Measurements from ENCODE around the gene KSR2.

The KSR2 gene

DNA sequence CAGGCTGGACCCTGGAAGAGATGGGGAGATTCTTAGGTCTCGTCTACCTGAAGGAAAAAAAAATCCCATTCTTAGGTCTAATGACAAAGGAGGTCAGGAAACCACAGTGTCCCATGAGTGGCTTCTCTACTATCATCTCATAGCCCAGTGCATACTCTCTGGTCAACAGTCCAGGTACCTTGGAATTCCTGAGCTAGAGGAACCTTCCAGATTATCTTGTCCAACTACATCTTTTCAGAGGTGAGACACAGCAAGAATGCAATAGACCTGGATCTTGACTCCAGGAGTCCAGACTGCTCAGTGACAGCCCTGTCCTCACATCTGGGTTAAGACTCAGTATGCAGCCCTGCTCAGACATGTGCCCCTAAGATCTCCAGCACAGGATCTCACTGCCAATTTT lies 429.9 kb downstream of the KSR2 start:
- DNase-seq (ENCODE audit: extremely low read depth, low read depth) = no peak
- TF ChIP-seq, protein P1, sequence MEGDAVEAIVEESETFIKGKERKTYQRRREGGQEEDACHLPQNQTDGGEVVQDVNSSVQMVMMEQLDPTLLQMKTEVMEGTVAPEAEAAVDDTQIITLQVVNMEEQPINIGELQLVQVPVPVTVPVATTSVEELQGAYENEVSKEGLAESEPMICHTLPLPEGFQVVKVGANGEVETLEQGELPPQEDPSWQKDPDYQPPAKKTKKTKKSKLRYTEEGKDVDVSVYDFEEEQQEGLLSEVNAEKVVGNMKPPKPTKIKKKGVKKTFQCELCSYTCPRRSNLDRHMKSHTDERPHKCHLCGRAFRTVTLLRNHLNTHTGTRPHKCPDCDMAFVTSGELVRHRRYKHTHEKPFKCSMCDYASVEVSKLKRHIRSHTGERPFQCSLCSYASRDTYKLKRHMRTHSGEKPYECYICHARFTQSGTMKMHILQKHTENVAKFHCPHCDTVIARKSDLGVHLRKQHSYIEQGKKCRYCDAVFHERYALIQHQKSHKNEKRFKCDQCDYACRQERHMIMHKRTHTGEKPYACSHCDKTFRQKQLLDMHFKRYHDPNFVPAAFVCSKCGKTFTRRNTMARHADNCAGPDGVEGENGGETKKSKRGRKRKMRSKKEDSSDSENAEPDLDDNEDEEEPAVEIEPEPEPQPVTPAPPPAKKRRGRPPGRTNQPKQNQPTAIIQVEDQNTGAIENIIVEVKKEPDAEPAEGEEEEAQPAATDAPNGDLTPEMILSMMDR (IDR thresholded peaks at IDR 0.05; ENCODE audit: low read depth, low read length, missing control alignments) = no peak
- H3K4me3 ChIP-seq (replicated peaks; ENCODE audit: low read depth, low read length) = no peak overlapping the region

DNA sequence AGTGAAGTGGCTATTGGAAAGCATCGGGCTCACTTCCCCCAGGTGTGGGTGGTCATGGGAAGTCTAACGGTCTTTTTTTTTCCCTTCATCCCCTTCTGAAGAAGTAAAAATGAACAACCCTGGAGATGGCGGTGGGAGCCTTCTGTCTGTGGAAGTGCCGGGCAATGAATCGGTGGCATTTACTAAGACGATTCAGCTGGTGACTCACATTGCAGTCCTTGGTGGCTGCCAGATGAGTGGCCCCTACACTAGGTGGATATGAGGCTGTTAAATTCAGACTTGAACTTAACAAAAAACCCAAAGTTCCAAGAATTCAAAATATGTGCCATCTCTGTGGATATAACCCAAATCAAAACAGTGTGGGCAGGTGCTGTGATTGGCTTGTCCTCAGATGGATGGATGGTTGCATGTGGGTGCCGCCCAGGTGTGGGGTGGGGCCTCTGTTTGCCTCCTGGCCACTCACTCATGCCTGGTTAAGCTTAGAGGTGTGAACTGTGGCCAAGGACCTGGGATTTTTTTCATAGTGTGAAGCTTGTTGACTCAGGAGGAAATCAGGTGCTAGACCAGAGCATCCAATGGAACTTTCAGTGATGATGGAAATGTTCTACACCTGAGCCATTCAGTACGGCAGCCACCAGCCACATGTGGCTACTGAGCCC lies 430.6 kb downstream of the KSR2 start:
- TF ChIP-seq, protein P1 (IDR thresholded peaks at IDR 0.05; ENCODE audit: low read depth, low read length, missing control alignments) = no peak
- no peak overlapping the region for H3K4me3 ChIP-seq (replicated peaks; ENCODE audit: low read depth, low read length)
- DNase-seq (ENCODE audit: extremely low read depth, low read depth) = no peak

- no peak for DNase-seq (ENCODE audit: extremely low read depth, low read depth)
- H3K4me3 ChIP-seq (replicated peaks; ENCODE audit: low read depth, low read length) = no peak overlapping the region
Measured at GRCh38 chr12:117533687-117534086, 435.1 kb downstream of the KSR2 start.

GRCh38 chr12:117530796-117531195 lies 438.0 kb downstream of the KSR2 start:
- TF ChIP-seq, protein P1 (IDR thresholded peaks at IDR 0.05; ENCODE audit: low read depth, low read length, missing control alignments) = no peak
- no peak overlapping the region for H3K4me3 ChIP-seq (replicated peaks; ENCODE audit: low read depth, low read length)
- no peak for DNase-seq (ENCODE audit: extremely low read depth, low read depth)

More at GRCh38 chr12:117533687-117534086, 435.1 kb downstream of the KSR2 start:
- TF ChIP-seq, protein P1 (IDR thresholded peaks at IDR 0.05; ENCODE audit: low read depth, low read length, missing control alignments) = no peak

GRCh38 chr12:117528538-117528937 lies 440.3 kb downstream of the KSR2 start:
- no peak for DNase-seq (ENCODE audit: extremely low read depth, low read depth)
- TF ChIP-seq, protein P1 (IDR thresholded peaks at IDR 0.05; ENCODE audit: low read depth, low read length, missing control alignments) = no peak
- no peak overlapping the region for H3K4me3 ChIP-seq (replicated peaks; ENCODE audit: low read depth, low read length)

- H3K4me3 ChIP-seq (replicated peaks; ENCODE audit: low read depth, low read length) = no peak overlapping the region
- TF ChIP-seq, protein P1 (IDR thresholded peaks at IDR 0.05; ENCODE audit: low read depth, low read length, missing control alignments) = no peak
- DNase-seq (ENCODE audit: extremely low read depth, low read depth) = no peak
Measured at GRCh38 chr12:117527479-117527855, 441.3 kb downstream of the KSR2 start.

All from HFF-Myc (cell line).